IMR-90 (cell line): Measurements from ENCODE around the gene MRPL34. TPM values are rescaled to one million over a fixed set of nuclear protein-coding genes. Genes with fewer than 3 reads are reported as not detected.

Experiments
- ATAC-seq: fragments of 200-7000 bp; cut with Tn5 transposase; 2 replicates; pipeline ENCODE4 v1.9.1; 2020; ENCODE audit warnings: low read depth, mild to moderate bottlenecking, moderate library complexity
- BruUV-seq: library from RNA; stranded (reverse); fragments of 400-500 nt; replicated peaks from 2 replicates; lab custom pipeline; 2021; lab: Mats Ljungman, UMichigan
- CTCF ChIA-PET: fragments of 300-600 bp; formaldehyde crosslinking; extraction: SDS; loops from one replicate; lab custom pipeline; 2021; ENCODE audit warnings: antibody characterized with exemption; lab: Yijun Ruan, JAX
- POLR2A ChIA-PET: fragments of 300-600 bp; sonication (Branson Sonifier 250); formaldehyde crosslinking; loops from one replicate; lab custom pipeline; 2022; ENCODE audit warnings: antibody characterized with exemption; ENCODE audit not compliant: unreplicated experiment; lab: Charles Lee
- DNase-seq: peaks from one replicate; pipeline ENCODE4 v3.0.0; 2013
- H2AFZ ChIP-seq: replicated peaks from 2 replicates; pipeline ENCODE3; 2013; ENCODE audit warnings: low read length, mild to moderate bottlenecking; ENCODE audit not compliant: poor library complexity
- H2AK5ac ChIP-seq: 2 replicates; pipeline ENCODE4 v1.6.1; 2013; ENCODE audit warnings: low read depth, low read length, inconsistent platforms
- H2AK9ac ChIP-seq: replicated peaks from 2 replicates; pipeline ENCODE3; 2013; ENCODE audit warnings: mild to moderate bottlenecking, low read depth, low read length, moderate library complexity; ENCODE audit not compliant: poor library complexity
- H2BK120ac ChIP-seq: 2 replicates; pipeline ENCODE4 v1.6.1; 2013; ENCODE audit warnings: low read depth, low read length, inconsistent platforms
- H2BK15ac ChIP-seq: 3 replicates; pipeline ENCODE4 v1.6.1; 2013; ENCODE audit warnings: low read depth, low read length, inconsistent platforms
- H2BK20ac ChIP-seq: 2 replicates; pipeline ENCODE4 v1.6.1; 2013; ENCODE audit warnings: low read depth, mild to moderate bottlenecking, inconsistent platforms, low read length, moderate library complexity
- H2BK5ac ChIP-seq: 2 replicates; pipeline ENCODE4 v1.6.1; 2013; ENCODE audit warnings: mild to moderate bottlenecking, low read depth, low read length, inconsistent platforms; ENCODE audit not compliant: poor library complexity, severe bottlenecking
- H3K14ac ChIP-seq: replicated peaks from 2 replicates; pipeline ENCODE4 v1.6.1; 2013; ENCODE audit warnings: low read depth, low read length, inconsistent platforms
- H3K18ac ChIP-seq: 2 replicates; pipeline ENCODE4 v1.6.1; 2013; ENCODE audit warnings: low read depth, low read length, control low read depth
- H3K23ac ChIP-seq: 2 replicates; pipeline ENCODE4 v1.6.1; 2013; ENCODE audit warnings: low read depth, low read length, inconsistent platforms
- H3K27ac ChIP-seq: 2 replicates; pipeline ENCODE4 v1.5.1; 2013; ENCODE audit warnings: mild to moderate bottlenecking, control low read depth, low read length; ENCODE audit not compliant: insufficient read depth
- H3K27me3 ChIP-seq: 2 replicates; pipeline ENCODE4 v1.6.1; 2013; ENCODE audit warnings: low read length; ENCODE audit not compliant: control insufficient read depth, insufficient read depth
- H3K36me3 ChIP-seq: 2 replicates; pipeline ENCODE4 v1.6.1; 2013; ENCODE audit warnings: low read length, mixed read lengths; ENCODE audit not compliant: control insufficient read depth, insufficient read depth
- H3K4ac ChIP-seq: 2 replicates; pipeline ENCODE4 v1.6.1; 2013; ENCODE audit warnings: low read depth, low read length, inconsistent platforms
- H3K4me1 ChIP-seq: 2 replicates; pipeline ENCODE4 v1.6.1; 2013; ENCODE audit warnings: low read length, mixed read lengths; ENCODE audit not compliant: control insufficient read depth, insufficient read depth
- H3K4me2 ChIP-seq: 2 replicates; pipeline ENCODE4 v1.6.1; 2013; ENCODE audit warnings: low read depth, mild to moderate bottlenecking, control low read depth, low read length, moderate library complexity
- H3K4me3 ChIP-seq: 2 replicates; pipeline ENCODE4 v1.5.1; 2013; ENCODE audit warnings: low read depth, mild to moderate bottlenecking, control low read depth, low read length, moderate library complexity; ENCODE audit not compliant: insufficient read depth
- H3K56ac ChIP-seq: 2 replicates; pipeline ENCODE4 v1.6.1; 2013; ENCODE audit warnings: low read length, inconsistent platforms; ENCODE audit not compliant: insufficient read depth; ENCODE audit errors: extremely low read depth
- H3K79me1 ChIP-seq, 2 experiments: 2 replicates each; pipeline ENCODE4 v1.6.1; 2013; ENCODE audit warnings: low read length in 2 of 2, inconsistent platforms in 1 of 2, low read depth in 1 of 2
- H3K9ac ChIP-seq: 2 replicates; pipeline ENCODE4 v1.6.1; 2013; ENCODE audit warnings: low read depth, low read length, control low read depth
- H3K9me1 ChIP-seq: 2 replicates; pipeline ENCODE4 v1.6.1; 2013; ENCODE audit warnings: low read length, inconsistent platforms; ENCODE audit not compliant: insufficient read depth
- H3K9me3 ChIP-seq: 2 replicates; pipeline ENCODE4 v1.6.1; 2013; ENCODE audit warnings: low read length; ENCODE audit not compliant: control insufficient read depth, insufficient read depth
- H4K20me1 ChIP-seq: 2 replicates; pipeline ENCODE4 v1.6.1; 2013; ENCODE audit warnings: low read length, inconsistent platforms; ENCODE audit not compliant: insufficient read depth
- H4K5ac ChIP-seq: 2 replicates; pipeline ENCODE4 v1.6.1; 2013; ENCODE audit warnings: mild to moderate bottlenecking, low read depth, low read length, control low read depth
- H4K8ac ChIP-seq, 2 experiments: 2 replicates each; pipeline ENCODE4 v1.6.1; 2013; ENCODE audit warnings: low read depth in 2 of 2, low read length in 2 of 2, control low read depth in 1 of 2, inconsistent platforms in 1 of 2
- H4K91ac ChIP-seq: 2 replicates; pipeline ENCODE4 v1.6.1; 2013; ENCODE audit warnings: low read depth, low read length, inconsistent platforms; ENCODE audit not compliant: insufficient read depth
- ELK1 ChIP-seq: fragments of 150-350 bp; IDR thresholded peaks from 2 replicates; pipeline ENCODE4 v1.6.1; 2016; ENCODE audit warnings: low read depth, mild to moderate bottlenecking, low read length, moderate library complexity, borderline replicate concordance
- MAFK ChIP-seq: IDR thresholded peaks from 2 replicates; pipeline ENCODE4 v1.6.1; 2012; ENCODE audit warnings: low read depth, low read length, improper control_type of control experiment
- WGBS, 2 experiments: methylation state at CpG; one replicate each; pipeline versions ENCODE4 v1.1.5 to v1.1.7; 2013; ENCODE audit warnings: missing lambda C conversion rate in 2 of 2; ENCODE audit not compliant: insufficient read length in 1 of 2; ENCODE audit errors: extremely low coverage in 2 of 2; 5-methylcytosine and 5-hydroxymethylcytosine counted together
- dilution Hi-C: fragments of 300-500 bp; cut with HindIII; formaldehyde crosslinking; loops from one replicate; pipeline ENCODE4 v1.14.3; 2018; ENCODE audit warnings: low sequenced_read_pairs; ENCODE audit not compliant: unreplicated experiment
- in situ Hi-C: fragments of 300-500 bp; cut with MboI; formaldehyde crosslinking; loops from 3 replicates; pipeline ENCODE4 v1.14.3; 2019; ENCODE audit warnings: low sequenced_read_pairs, inconsistent platforms, mixed read lengths
- intact Hi-C: fragments of 100-400 bp; cut with micrococcal nuclease; formaldehyde crosslinking; loops from 2 replicates; pipeline ENCODE4 v1.10.0; 2022
- polyA plus RNA-seq, 3 experiments: library from polyadenylated mRNA; depleted of rRNA; stranded (reverse); fragments of >200 nt; gene quantifications; 2 replicates each; pipeline ENCODE4 v1.2.3, GENCODE V29; 2012; ENCODE audit warnings: low replicate concordance in 1 of 3
- total RNA-seq: library from RNA; depleted of rRNA; stranded (reverse); fragments of >200 nt; gene quantifications from 2 replicates; pipeline ENCODE4 v1.2.3, GENCODE V29; 2012

Gene MRPL34
- total and polyA plus RNA-seq, 2 of the 4 experiments (the other 2 are of a cell fraction) = 7.3 to 37.0 TPM

GRCh38 chr19:17331045-17331558, 25.4 kb downstream of the MRPL34 start:
- H2AK5ac ChIP-seq = no peak overlapping the region
- intact Hi-C loops (no loop called here), dilution Hi-C loops (no loop called here), in situ Hi-C loops (no loop called here)
- TF ChIP-seq MAFK (no peak), ELK1 (no peak)
- H3K14ac ChIP-seq = no peak overlapping the region
- no peak overlapping the region for H3K4me3 ChIP-seq
- no peak overlapping the region for H2AK9ac ChIP-seq
- H4K20me1 ChIP-seq = no peaks in the 10 kb centered on the region
- no peak overlapping the region for H3K23ac ChIP-seq
- H3K27me3 ChIP-seq = no peaks in the 10 kb centered on the region
- ChIA-PET POLR2A (no interaction called here), CTCF (no interaction called here)
- H3K56ac ChIP-seq = no peak overlapping the region
- WGBS, 2 experiments = 73% methylated on average over 8 of the region's 13 CpGs; no CpG with 5 or more reads in 1 of the 2 experiments
- no peak overlapping the region for H2BK20ac ChIP-seq
- peaks cover 5% of the 10 kb centered on the region for H3K9me1 ChIP-seq
- H2AFZ ChIP-seq = no peak overlapping the region
- H4K91ac ChIP-seq = no peak overlapping the region
- no peak overlapping the region for H2BK15ac ChIP-seq
- no TSS peak for BruUV-seq
- H3K18ac ChIP-seq = no peak overlapping the region
- H4K8ac ChIP-seq = no peak overlapping the region
- no peak overlapping the region for H3K9ac ChIP-seq
- ATAC-seq (no peak), DNase-seq (no peak)
- no peak overlapping the region for H2BK5ac ChIP-seq
- H4K5ac ChIP-seq = no peak overlapping the region
- peaks cover 6% of the 10 kb centered on the region; the same call in 1 of the 2 replicates for H3K36me3 ChIP-seq
- peaks cover 0 to 29% of the 10 kb centered on the region in 2 experiments; a peak in 2 of 4 replicates for H3K79me1 ChIP-seq
- no peak overlapping the region for H3K27ac ChIP-seq
- no peak overlapping the region for H3K4ac ChIP-seq
- no peaks in the 10 kb centered on the region for H3K9me3 ChIP-seq
- H3K4me1 ChIP-seq = 0 out of 2 replicates have a peak, but pooled peaks cover 4% of the 10 kb centered on the region
- no peak overlapping the region for H2BK120ac ChIP-seq
- H3K4me2 ChIP-seq = no peak overlapping the region
